ENCODE results near the gene IMPDH2.

GRCh38 chr3:48980295-48980694 lies 48.9 kb downstream of the IMPDH2 start:
- TF ChIP-seq POLR2A (IDR thresholded peaks at IDR 0.05; ENCODE audit: low read length) (no peak), GATA1 (IDR thresholded peaks at IDR 0.05; ENCODE audit: low read depth, low read length) (no peak)
